Chondrocyte (in vitro differentiated cells): ENCODE data around the gene RERE. TPM values are rescaled to one million over a fixed set of nuclear protein-coding genes. Genes with fewer than 3 reads are reported as not detected.
"Not testable (repeated sequence)": the region's sequence is repeated elsewhere in the genome, so short reads cannot be mapped to it uniquely, and the experiment has no call there.

Experiments
- DNase-seq: peaks from one replicate; pipeline ENCODE4 v3.0.0; 2021; ENCODE audit warnings: mixed read lengths, low spot score
- H3K27ac Mint-ChIP-seq: one replicate; pipeline ENCODE4 v1.8.0; 2021; ENCODE audit warnings: mild to moderate bottlenecking, moderate library complexity, mixed read lengths; ENCODE audit not compliant: unreplicated experiment
- H3K27me3 Mint-ChIP-seq: 2 replicates; pipeline ENCODE4 v1.8.0; 2021; ENCODE audit warnings: low read depth, mixed read lengths
- H3K36me3 Mint-ChIP-seq: 2 replicates; pipeline ENCODE4 v1.8.0; 2021; ENCODE audit warnings: low read depth, mixed read lengths
- H3K4me1 Mint-ChIP-seq: 2 replicates; pipeline ENCODE4 v1.8.0; 2021; ENCODE audit warnings: low read depth, mild to moderate bottlenecking, mixed read lengths
- H3K4me3 Mint-ChIP-seq: one replicate; pipeline ENCODE4 v1.8.0; 2021; ENCODE audit warnings: mild to moderate bottlenecking, moderate library complexity, mixed read lengths; ENCODE audit not compliant: unreplicated experiment
- H3K9me3 Mint-ChIP-seq: 2 replicates; pipeline ENCODE4 v1.8.0; 2021; ENCODE audit warnings: low read depth, mixed read lengths
- total RNA-seq: library from RNA; stranded (reverse); gene quantifications from 3 replicates; pipeline ENCODE4 v1.2.1, GENCODE V29; 2021
- TF ChIP-seq, protein P1 (sequence below): fragments of 200-600 bp; sonication (generic); IDR thresholded peaks from 2 replicates; pipeline ENCODE4 v1.5.0; 2021; ENCODE audit warnings: antibody characterized with exemption, mild to moderate bottlenecking, moderate library complexity

Gene RERE
- total RNA-seq, 1 donor from 2014 or later, result 64.9 TPM

GRCh38 chr1:8456308-8456912 lies 361.0 kb downstream of the RERE start:
- no peak for DNase-seq
- H3K36me3 Mint-ChIP-seq, result no peaks in the 10 kb centered on the region
- H3K4me3 Mint-ChIP-seq, result no peak overlapping the region
- H3K27ac Mint-ChIP-seq, result peak overlapping the region; percentile 76
- TF ChIP-seq, protein P1, sequence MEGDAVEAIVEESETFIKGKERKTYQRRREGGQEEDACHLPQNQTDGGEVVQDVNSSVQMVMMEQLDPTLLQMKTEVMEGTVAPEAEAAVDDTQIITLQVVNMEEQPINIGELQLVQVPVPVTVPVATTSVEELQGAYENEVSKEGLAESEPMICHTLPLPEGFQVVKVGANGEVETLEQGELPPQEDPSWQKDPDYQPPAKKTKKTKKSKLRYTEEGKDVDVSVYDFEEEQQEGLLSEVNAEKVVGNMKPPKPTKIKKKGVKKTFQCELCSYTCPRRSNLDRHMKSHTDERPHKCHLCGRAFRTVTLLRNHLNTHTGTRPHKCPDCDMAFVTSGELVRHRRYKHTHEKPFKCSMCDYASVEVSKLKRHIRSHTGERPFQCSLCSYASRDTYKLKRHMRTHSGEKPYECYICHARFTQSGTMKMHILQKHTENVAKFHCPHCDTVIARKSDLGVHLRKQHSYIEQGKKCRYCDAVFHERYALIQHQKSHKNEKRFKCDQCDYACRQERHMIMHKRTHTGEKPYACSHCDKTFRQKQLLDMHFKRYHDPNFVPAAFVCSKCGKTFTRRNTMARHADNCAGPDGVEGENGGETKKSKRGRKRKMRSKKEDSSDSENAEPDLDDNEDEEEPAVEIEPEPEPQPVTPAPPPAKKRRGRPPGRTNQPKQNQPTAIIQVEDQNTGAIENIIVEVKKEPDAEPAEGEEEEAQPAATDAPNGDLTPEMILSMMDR, result no peak
- peaks cover 37% of the 10 kb centered on the region for H3K4me1 Mint-ChIP-seq
- no peaks in the 10 kb centered on the region for H3K27me3 Mint-ChIP-seq
- H3K9me3 Mint-ChIP-seq, result no peaks in the 10 kb centered on the region

DNA sequence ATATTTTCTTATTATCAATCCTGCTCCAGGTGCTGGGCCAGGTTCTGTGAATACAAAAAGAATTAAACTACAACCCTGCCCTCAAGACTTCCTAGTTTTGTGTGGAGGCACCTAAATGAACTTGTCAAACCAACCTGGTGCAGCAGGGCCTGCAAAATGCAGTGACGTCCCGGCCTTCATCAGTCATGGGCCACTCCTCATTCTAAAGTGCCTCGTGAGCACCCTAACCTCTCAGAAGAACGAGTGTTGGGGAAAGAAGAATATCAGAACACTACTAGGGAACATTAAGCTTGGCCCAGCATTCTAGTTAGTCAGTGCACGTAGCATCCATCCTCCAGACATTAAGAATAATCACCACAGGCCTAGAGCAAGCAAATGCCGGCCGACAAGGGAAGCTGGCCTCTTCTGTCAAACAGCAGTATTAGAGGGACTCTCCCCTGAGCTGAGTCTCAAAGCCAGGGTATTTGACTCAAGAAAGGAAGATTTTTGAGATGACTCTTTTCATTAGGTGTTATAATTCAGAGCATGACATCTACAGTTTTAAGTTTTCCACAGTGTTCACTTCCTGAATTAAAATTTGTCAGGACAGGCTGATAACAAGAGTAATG lies 361.6 kb downstream of the RERE start:
- no peak for DNase-seq
- no peaks in the 10 kb centered on the region for H3K27me3 Mint-ChIP-seq
- no peak overlapping the region for H3K4me3 Mint-ChIP-seq
- TF ChIP-seq, protein P1, result no peak
- no peaks in the 10 kb centered on the region for H3K9me3 Mint-ChIP-seq
- H3K36me3 Mint-ChIP-seq, result no peaks in the 10 kb centered on the region
- peaks cover 34% of the 10 kb centered on the region for H3K4me1 Mint-ChIP-seq
- peak overlapping the region; percentile 67 for H3K27ac Mint-ChIP-seq

DNA sequence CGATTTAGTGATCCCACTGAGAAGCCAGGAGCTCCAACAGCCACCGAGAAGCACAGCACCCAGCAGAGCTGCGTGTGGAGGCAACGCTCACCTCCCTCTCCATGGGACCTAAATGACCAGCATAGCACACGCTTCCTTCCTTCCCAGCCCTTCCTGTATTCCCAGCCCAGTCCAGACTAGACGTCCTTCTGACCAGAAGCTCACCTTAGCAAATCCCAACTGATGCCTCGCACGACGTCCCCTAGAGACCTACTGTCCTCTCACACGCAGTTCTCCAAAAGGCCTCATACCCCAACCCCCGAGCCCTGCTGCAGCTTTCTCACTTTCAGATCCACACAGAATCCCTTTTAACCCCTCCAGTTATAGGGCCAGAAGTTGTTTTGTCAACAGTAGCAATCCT lies 367.1 kb downstream of the RERE start:
- Mint-ChIP-seq H3K9me3 (no peaks in the 10 kb centered on the region), H3K27ac (no peak overlapping the region), H3K27me3 (no peaks in the 10 kb centered on the region), H3K4me1 (peaks cover 1% of the 10 kb centered on the region), H3K4me3 (no peak overlapping the region), H3K36me3 (peaks cover 6% of the 10 kb centered on the region)
- TF ChIP-seq, protein P1, result no peak
- no peak for DNase-seq

GRCh38 chr1:8448911-8449661 lies 368.4 kb downstream of the RERE start:
- H3K27me3 Mint-ChIP-seq, result no peaks in the 10 kb centered on the region

GRCh38 chr1:8448505-8448904 lies 368.9 kb downstream of the RERE start:
- not testable (repeated sequence) for H3K9me3 Mint-ChIP-seq, H3K4me1 Mint-ChIP-seq, DNase-seq, H3K36me3 Mint-ChIP-seq, H3K4me3 Mint-ChIP-seq, H3K27ac Mint-ChIP-seq, H3K27me3 Mint-ChIP-seq

More at GRCh38 chr1:8448911-8449661, 368.4 kb downstream of the RERE start:
- DNase-seq, result no peak
- TF ChIP-seq, protein P1, result no peak
- Mint-ChIP-seq H3K4me1 (no peaks in the 10 kb centered on the region), H3K9me3 (no peaks in the 10 kb centered on the region), H3K4me3 (peak overlapping the region; percentile 5), H3K36me3 (peaks cover 6% of the 10 kb centered on the region), H3K27ac (no peak overlapping the region)
